ENCODE results near the gene RPS25.
"Not testable (repeated sequence)": the region's sequence is repeated elsewhere in the genome, so short reads cannot be mapped to it uniquely, and the experiment has no call there.

RPS25 gene

GRCh38 chr11:119038884-119039283 lies 20.7 kb upstream of the RPS25 start:
- DNase-seq (ENCODE audit: low spot score) = no peak

GRCh38 chr11:119034813-119035212 lies 16.7 kb upstream of the RPS25 start:
- DNase-seq (ENCODE audit: low spot score) = no peak

- DNase-seq (ENCODE audit: low spot score) = not testable (repeated sequence)
Observed at GRCh38 chr11:119033421-119033820, 15.3 kb upstream of the RPS25 start.

- DNase-seq (ENCODE audit: low spot score) = no peak
Observed at GRCh38 chr11:119031912-119032280, 13.8 kb upstream of the RPS25 start.

- DNase-seq (ENCODE audit: low spot score) = peak; percentile 98
Observed at GRCh38 chr11:119030329-119031047, 12.3 kb upstream of the RPS25 start, which contains the start of gene SLC37A4. Gene SLC37A4, minus strand, starts transcription at chr11:119030877.

- DNase-seq (ENCODE audit: low spot score) = no peak
Observed at GRCh38 chr11:119030029-119030328, 11.8 kb upstream of the RPS25 start.

GRCh38 chr11:119029340-119030028 lies 11.3 kb upstream of the RPS25 start:
- no peak for DNase-seq (ENCODE audit: low spot score)

- no peak for DNase-seq (ENCODE audit: low spot score)
Observed at GRCh38 chr11:119029069-119029339, 10.9 kb upstream of the RPS25 start.

GRCh38 chr11:119028346-119029068 lies 10.4 kb upstream of the RPS25 start:
- DNase-seq (ENCODE audit: low spot score) = no peak

GRCh38 chr11:119027561-119028345 lies 9.6 kb upstream of the RPS25 start:
- DNase-seq (ENCODE audit: low spot score) = no peak

GRCh38 chr11:119026970-119027369 lies 8.8 kb upstream of the RPS25 start:
- DNase-seq (ENCODE audit: low spot score) = no peak

GRCh38 chr11:119025978-119026766 lies 8.0 kb upstream of the RPS25 start:
- no peak for DNase-seq (ENCODE audit: low spot score)

GRCh38 chr11:119025541-119025940 lies 7.4 kb upstream of the RPS25 start:
- DNase-seq (ENCODE audit: low spot score) = no peak

- no peak for DNase-seq (ENCODE audit: low spot score)
Observed at GRCh38 chr11:119025099-119025473, 6.9 kb upstream of the RPS25 start.

- no peak for DNase-seq (ENCODE audit: low spot score)
Observed at GRCh38 chr11:119024430-119025098, 6.4 kb upstream of the RPS25 start.

- DNase-seq (ENCODE audit: low spot score) = no peak
Observed at GRCh38 chr11:119023741-119024140, 5.6 kb upstream of the RPS25 start.

GRCh38 chr11:119021631-119022030 lies 3.5 kb upstream of the RPS25 start:
- DNase-seq (ENCODE audit: low spot score) = no peak

- DNase-seq (ENCODE audit: low spot score) = no peak
Observed at GRCh38 chr11:119019996-119020395, 1.9 kb upstream of the RPS25 start.

- DNase-seq (ENCODE audit: low spot score) = not testable (repeated sequence)
Observed at GRCh38 chr11:119017377-119017776, 766 bp downstream of the RPS25 start.

- no peak for DNase-seq (ENCODE audit: low spot score)
Observed at GRCh38 chr11:119016216-119017009, 1.7 kb downstream of the RPS25 start.
